HepG2 (cell line): Measurements from ENCODE around the gene SLC38A3. TPM values are rescaled to one million over a fixed set of nuclear protein-coding genes. Genes with fewer than 3 reads are reported as not detected.

Experiments
- IKZF1 ChIP-seq: fragments of 450-650 bp; IDR thresholded peaks from 2 replicates; pipeline ENCODE4 v1.7.1; 2016
- KDM2A ChIP-seq: sonication (generic); formaldehyde crosslinking; IDR thresholded peaks from 2 replicates; pipeline ENCODE4 v1.4.0; 2020; ENCODE audit warnings: low read depth, missing genetic modification reagents, borderline replicate concordance
- KIAA2018 ChIP-seq: sonication (generic); formaldehyde crosslinking; IDR thresholded peaks from 2 replicates; pipeline ENCODE4 v1.5.0; 2020; ENCODE audit warnings: mild to moderate bottlenecking, missing genetic modification reagents, borderline replicate concordance
- MAFG ChIP-seq: sonication (generic); formaldehyde crosslinking; IDR thresholded peaks from 2 replicates; pipeline ENCODE4 v1.5.1; 2020; ENCODE audit warnings: mild to moderate bottlenecking, missing genetic modification reagents
- NCOA1 ChIP-seq: sonication (generic); formaldehyde crosslinking; IDR thresholded peaks from 2 replicates; pipeline ENCODE4 v1.9.0; 2021; ENCODE audit warnings: missing genetic modification reagents
- PAXIP1 ChIP-seq: sonication (generic); formaldehyde crosslinking; conservative IDR thresholded peaks from 2 replicates; pipeline ENCODE4 v1.4.0; 2020; ENCODE audit warnings: mild to moderate bottlenecking, missing genetic modification reagents, moderate library complexity
- POLR2G ChIP-seq: fragments of 200-400 bp; formaldehyde crosslinking; IDR thresholded peaks from 2 replicates; pipeline ENCODE4 v1.6.1; 2018; ENCODE audit warnings: mild to moderate bottlenecking, low read depth, low read length, moderate library complexity
- ZNF234 ChIP-seq: sonication (generic); formaldehyde crosslinking; conservative IDR thresholded peaks from 2 replicates; pipeline ENCODE4 v1.5.1; 2020; ENCODE audit warnings: mild to moderate bottlenecking, missing genetic modification reagents
- polyA plus RNA-seq, 8 experiments: library from polyadenylated mRNA; depleted of rRNA in 3 of 8; stranded (reverse) in 7 of 8; unstranded in 1 of 8; fragments of >200 nt; fragmentation: Illumina TruSeq in 4 of 8; extraction: Trizol in 4 of 8; gene quantifications; 2 replicates each; pipeline versions ENCODE4 v1.2.1 to v1.2.3, GENCODE V29; 2011 to 2016; ENCODE audit warnings: low read depth in 4 of 8, missing spikeins in 1 of 8, mixed read lengths in 1 of 8; ENCODE audit not compliant: insufficient read depth in 1 of 8
- total RNA-seq, 5 experiments: library from RNA; depleted of rRNA; stranded (reverse); fragments of >200 nt; fragmentation: Illumina TruSeq; extraction: Trizol; gene quantifications; 2 replicates each; pipeline ENCODE4 v1.2.3, GENCODE V29; 2016; ENCODE audit warnings: low read depth in 1 of 5
- TF ChIP-seq, protein P1 (sequence below): IDR thresholded peaks from 2 replicates; pipeline ENCODE4 v1.6.1; 2016; ENCODE audit warnings: low read depth, missing genetic modification reagents, missing compliant biosample characterization
- TF ChIP-seq, protein P2 (sequence below): sonication (generic); formaldehyde crosslinking; IDR thresholded peaks from 2 replicates; pipeline ENCODE4 v1.5.0; 2020; ENCODE audit warnings: missing genetic modification reagents, mild to moderate bottlenecking, borderline replicate concordance

SLC38A3 gene
- total and polyA plus RNA-seq, 2 of the 13 experiments (the other 11 are each of a cell fraction or from before 2014, with no cell fraction given), result 29.8 to 164 TPM

- TF ChIP-seq, protein P1, sequence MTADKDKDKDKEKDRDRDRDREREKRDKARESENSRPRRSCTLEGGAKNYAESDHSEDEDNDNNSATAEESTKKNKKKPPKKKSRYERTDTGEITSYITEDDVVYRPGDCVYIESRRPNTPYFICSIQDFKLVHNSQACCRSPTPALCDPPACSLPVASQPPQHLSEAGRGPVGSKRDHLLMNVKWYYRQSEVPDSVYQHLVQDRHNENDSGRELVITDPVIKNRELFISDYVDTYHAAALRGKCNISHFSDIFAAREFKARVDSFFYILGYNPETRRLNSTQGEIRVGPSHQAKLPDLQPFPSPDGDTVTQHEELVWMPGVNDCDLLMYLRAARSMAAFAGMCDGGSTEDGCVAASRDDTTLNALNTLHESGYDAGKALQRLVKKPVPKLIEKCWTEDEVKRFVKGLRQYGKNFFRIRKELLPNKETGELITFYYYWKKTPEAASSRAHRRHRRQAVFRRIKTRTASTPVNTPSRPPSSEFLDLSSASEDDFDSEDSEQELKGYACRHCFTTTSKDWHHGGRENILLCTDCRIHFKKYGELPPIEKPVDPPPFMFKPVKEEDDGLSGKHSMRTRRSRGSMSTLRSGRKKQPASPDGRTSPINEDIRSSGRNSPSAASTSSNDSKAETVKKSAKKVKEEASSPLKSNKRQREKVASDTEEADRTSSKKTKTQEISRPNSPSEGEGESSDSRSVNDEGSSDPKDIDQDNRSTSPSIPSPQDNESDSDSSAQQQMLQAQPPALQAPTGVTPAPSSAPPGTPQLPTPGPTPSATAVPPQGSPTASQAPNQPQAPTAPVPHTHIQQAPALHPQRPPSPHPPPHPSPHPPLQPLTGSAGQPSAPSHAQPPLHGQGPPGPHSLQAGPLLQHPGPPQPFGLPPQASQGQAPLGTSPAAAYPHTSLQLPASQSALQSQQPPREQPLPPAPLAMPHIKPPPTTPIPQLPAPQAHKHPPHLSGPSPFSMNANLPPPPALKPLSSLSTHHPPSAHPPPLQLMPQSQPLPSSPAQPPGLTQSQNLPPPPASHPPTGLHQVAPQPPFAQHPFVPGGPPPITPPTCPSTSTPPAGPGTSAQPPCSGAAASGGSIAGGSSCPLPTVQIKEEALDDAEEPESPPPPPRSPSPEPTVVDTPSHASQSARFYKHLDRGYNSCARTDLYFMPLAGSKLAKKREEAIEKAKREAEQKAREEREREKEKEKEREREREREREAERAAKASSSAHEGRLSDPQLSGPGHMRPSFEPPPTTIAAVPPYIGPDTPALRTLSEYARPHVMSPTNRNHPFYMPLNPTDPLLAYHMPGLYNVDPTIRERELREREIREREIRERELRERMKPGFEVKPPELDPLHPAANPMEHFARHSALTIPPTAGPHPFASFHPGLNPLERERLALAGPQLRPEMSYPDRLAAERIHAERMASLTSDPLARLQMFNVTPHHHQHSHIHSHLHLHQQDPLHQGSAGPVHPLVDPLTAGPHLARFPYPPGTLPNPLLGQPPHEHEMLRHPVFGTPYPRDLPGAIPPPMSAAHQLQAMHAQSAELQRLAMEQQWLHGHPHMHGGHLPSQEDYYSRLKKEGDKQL (CRISPR knock-in tag), result no peak
- no peak for TF ChIP-seq KIAA2018
- no peak for TF ChIP-seq ZNF234
- TF ChIP-seq POLR2G, result no peak
- TF ChIP-seq NCOA1 (CRISPR knock-in tag), result no peak
- no peak for TF ChIP-seq IKZF1
- no peak for TF ChIP-seq MAFG (CRISPR knock-in tag)
- TF ChIP-seq KDM2A (CRISPR knock-in tag), result peak; percentile 85
- TF ChIP-seq, protein P2, sequence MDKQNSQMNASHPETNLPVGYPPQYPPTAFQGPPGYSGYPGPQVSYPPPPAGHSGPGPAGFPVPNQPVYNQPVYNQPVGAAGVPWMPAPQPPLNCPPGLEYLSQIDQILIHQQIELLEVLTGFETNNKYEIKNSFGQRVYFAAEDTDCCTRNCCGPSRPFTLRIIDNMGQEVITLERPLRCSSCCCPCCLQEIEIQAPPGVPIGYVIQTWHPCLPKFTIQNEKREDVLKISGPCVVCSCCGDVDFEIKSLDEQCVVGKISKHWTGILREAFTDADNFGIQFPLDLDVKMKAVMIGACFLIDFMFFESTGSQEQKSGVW (CRISPR knock-in tag), result no peak
- 0 out of 2 replicates have a peak, but pooled peaks have one; percentile 23 for TF ChIP-seq PAXIP1 (CRISPR knock-in tag)
These were observed 40.9 kb downstream of the SLC38A3 start (continued) for GRCh38 chr3:50245831-50246516.
